Measurements from ENCODE around the gene C1QTNF5.

DNA sequence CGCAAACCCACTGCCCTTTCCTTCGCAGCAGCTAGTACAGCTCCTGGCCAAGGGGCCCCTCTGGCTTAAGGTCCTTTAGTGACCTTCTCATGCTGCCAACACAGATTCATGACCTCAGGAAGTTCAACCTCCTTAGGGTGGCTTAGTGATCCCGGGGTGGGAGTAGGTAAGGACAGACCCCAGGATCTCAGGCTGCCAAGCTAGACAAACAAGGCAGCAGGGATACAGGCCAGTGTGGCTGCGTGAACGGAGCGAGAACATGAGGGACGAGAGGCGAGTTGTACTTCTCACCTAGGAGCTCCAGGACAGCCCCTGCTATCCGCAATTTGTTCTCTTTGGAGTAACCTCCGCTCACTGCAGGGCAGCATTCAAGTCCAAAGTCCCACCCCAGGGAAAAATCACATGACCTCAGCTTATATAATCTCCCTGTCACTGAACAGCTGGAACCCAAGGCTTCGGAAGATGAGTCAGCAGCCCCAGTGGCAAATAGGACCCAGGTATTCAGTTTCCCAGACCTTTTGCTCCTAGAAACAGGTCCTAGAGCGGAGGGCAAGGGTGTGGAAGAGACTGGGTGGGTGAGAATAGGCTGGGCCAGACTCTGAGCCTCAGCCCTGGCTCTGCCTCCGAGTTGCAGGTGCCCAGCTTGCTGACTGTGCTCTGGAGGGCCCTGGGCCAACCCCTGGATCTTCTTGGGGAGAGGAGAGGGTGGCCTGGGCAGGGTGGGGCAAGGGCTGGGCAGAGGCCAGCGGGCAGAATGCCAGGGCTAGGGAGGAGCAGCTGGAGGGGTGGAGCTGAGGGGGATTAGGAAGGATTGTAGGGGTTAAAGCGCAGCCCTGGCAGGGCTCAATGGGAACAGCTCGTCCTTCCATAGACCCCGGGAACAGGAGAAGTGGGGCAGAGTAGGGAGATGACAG, 27.7 kb upstream of the C1QTNF5 start:
- TF ChIP-seq EZH2 (IDR thresholded peaks at IDR 0.05; ENCODE audit: borderline replicate concordance, insufficient read depth, low read depth, low read length, poor library complexity, severe bottlenecking) (no peak), CTCF (IDR thresholded peaks at IDR 0.05) (no peak)

Data from B cell (primary cell).